Muscle layer of colon (tissue), 2 donors: ENCODE results near the gene DARS1.

Experiments used
- H3K27ac ChIP-seq: one replicate; pipeline ENCODE4 v1.7.0; 2013; ENCODE audit warnings: low read depth, mild to moderate bottlenecking, low read length, moderate library complexity
- H3K27me3 ChIP-seq, 2 donors: one replicate each; pipeline ENCODE4 v1.7.0; 2013; ENCODE audit warnings: low read length in 2 of 2, mild to moderate bottlenecking in 2 of 2; ENCODE audit not compliant: insufficient read depth in 2 of 2, control insufficient read depth in 1 of 2
- H3K36me3 ChIP-seq: one replicate; pipeline ENCODE4 v1.7.0; 2013; ENCODE audit warnings: mild to moderate bottlenecking, low read length; ENCODE audit not compliant: insufficient read depth
- H3K4me1 ChIP-seq: one replicate; pipeline ENCODE4 v1.7.0; 2013; ENCODE audit warnings: mild to moderate bottlenecking, low read length; ENCODE audit not compliant: insufficient read depth
- H3K4me3 ChIP-seq, 2 donors: one replicate each; pipeline ENCODE4 v1.7.0; 2013; ENCODE audit warnings: low read length in 2 of 2, low read depth in 1 of 2, mild to moderate bottlenecking in 1 of 2, moderate library complexity in 1 of 2
- H3K9ac ChIP-seq: one replicate; pipeline ENCODE4 v1.7.0; 2013; ENCODE audit warnings: low read length
- H3K9me3 ChIP-seq: one replicate; pipeline ENCODE4 v1.7.0; 2013; ENCODE audit warnings: mild to moderate bottlenecking, low read length
- donor health status: abdominal sarcoma.
- donor health status: Adenocarcinoma of cecum.

The DARS1 gene

GRCh38 chr2:135952891-135953290, 32.5 kb downstream of the DARS1 start:
- H3K9ac ChIP-seq = no peak overlapping the region
- no peak overlapping the region for H3K4me3 ChIP-seq
- no peaks in the 10 kb centered on the region for H3K9me3 ChIP-seq
- no peak overlapping the region for H3K27ac ChIP-seq
- H3K36me3 ChIP-seq = no peaks in the 10 kb centered on the region
- no peaks in the 10 kb centered on the region for H3K27me3 ChIP-seq
- H3K4me1 ChIP-seq = peaks cover 23% of the 10 kb centered on the region

DNA sequence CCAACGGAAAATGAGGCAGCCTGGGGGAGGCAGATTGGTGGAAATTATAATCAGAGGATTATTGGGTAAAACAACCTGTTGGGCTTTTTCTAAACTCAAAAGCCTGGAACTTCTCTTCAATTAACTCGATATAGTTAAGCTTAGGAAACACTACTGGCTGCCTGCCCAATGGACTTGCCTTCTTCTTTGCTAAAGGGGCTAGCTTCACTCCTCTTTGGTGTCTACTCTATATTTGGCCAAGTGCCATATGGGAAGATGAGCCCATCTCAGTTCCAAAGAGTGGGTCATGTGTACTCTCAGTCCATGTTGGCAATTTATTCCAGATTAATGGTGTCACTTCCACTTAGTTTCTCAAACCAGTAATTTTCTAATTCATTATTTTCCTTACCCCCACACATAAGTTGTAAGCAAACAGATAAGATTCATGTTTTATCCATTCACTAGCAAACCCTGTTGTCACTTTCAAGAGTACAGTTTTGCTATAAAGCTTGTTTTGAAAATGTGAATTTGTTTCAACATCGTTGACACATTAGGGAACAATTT, 34.3 kb downstream of the DARS1 start:
- no peaks in the 10 kb centered on the region for H3K9me3 ChIP-seq
- no peak overlapping the region for H3K27ac ChIP-seq
- peaks cover 23% of the 10 kb centered on the region for H3K4me1 ChIP-seq
- H3K36me3 ChIP-seq = no peaks in the 10 kb centered on the region
- H3K4me3 ChIP-seq = no peak overlapping the region
- H3K27me3 ChIP-seq = no peaks in the 10 kb centered on the region
- no peak overlapping the region for H3K9ac ChIP-seq

GRCh38 chr2:135949451-135950234, 35.8 kb downstream of the DARS1 start:
- Histone ChIP-seq H3K9ac (no peak overlapping the region), H3K36me3 (no peaks in the 10 kb centered on the region), H3K9me3 (no peaks in the 10 kb centered on the region), H3K4me3 (no peak overlapping the region), H3K27me3 (no peaks in the 10 kb centered on the region), H3K27ac (no peak overlapping the region), H3K4me1 (peaks cover 23% of the 10 kb centered on the region)

DNA sequence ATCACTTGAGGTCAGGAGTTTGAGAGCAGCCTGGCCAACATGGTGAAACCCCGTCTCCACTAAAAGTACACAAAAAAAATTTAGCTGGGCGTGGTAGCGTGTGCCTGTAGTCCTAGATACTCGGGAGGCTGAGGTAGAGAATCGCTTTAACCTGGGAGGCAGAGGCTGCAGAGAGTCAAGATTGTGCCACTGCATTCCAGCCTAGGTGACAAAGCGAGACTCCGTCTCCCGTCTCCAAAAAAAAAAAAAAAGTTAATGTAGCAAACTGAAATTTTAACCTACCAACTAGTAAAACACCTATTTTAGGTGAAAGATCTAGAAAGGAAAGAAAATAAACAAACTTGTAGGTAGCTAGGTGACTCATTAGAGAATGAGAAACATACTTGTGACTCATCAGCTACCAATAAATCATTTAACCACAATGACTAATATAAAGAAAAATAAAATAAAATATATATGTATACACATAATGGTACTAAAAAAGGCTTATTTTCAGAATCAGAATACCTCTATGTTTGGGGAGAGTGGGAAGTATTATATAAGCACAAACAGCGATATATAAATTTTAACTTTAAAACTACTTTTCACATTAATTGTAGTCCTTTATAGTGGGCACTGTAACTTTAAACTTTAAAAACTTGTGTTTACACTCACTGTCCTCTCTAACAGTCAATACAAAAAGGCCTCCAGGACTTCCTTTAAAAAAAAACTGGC, 36.6 kb downstream of the DARS1 start:
- H3K9me3 ChIP-seq = no peaks in the 10 kb centered on the region
- H3K27me3 ChIP-seq = no peaks in the 10 kb centered on the region
- H3K4me1 ChIP-seq = peaks cover 23% of the 10 kb centered on the region
- no peak overlapping the region for H3K9ac ChIP-seq
- H3K4me3 ChIP-seq = no peak overlapping the region
- no peaks in the 10 kb centered on the region for H3K36me3 ChIP-seq
- no peak overlapping the region for H3K27ac ChIP-seq

DNA sequence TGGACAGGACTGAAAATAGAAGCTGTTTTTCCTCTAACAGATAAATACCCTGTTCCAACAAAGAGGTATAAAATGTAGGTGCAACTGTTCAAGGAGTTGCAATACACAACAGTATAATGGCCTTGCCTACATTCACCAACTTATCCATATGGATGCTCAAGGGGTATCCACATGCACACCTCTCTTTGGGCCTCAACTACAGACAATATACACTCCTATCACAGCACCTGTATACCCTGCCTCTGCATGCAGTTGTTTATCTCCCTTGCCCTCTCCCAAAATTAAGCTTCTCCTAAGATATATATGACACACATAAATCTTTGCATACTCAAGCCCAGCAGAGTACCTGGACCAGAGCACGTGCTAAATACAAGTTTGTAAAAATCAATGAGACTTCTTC, 37.3 kb downstream of the DARS1 start:
- no peak overlapping the region for H3K27ac ChIP-seq
- no peak overlapping the region for H3K4me3 ChIP-seq
- peaks cover 23% of the 10 kb centered on the region for H3K4me1 ChIP-seq
- H3K27me3 ChIP-seq = no peaks in the 10 kb centered on the region
- no peaks in the 10 kb centered on the region for H3K36me3 ChIP-seq
- H3K9ac ChIP-seq = no peak overlapping the region
- no peaks in the 10 kb centered on the region for H3K9me3 ChIP-seq

DNA sequence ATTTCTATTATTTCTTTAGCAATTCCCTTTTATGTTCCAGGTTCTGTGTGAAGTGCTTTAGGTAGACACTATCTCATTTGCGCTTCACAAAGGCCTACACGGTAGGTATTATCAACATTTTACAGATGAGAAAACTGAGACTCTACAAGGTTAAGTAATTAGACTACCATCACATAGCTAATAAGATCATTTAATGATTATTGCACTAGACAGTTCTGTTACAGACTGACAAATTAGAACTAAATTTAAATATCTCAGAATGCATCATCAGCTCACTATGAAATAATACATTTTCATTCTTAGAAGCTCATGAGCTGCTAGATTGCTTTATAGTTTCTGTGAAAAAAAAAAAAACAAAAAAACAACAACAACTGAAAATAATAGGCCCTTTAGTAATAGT, 37.9 kb downstream of the DARS1 start:
- Histone ChIP-seq H3K9ac (no peak overlapping the region), H3K36me3 (peaks cover 4% of the 10 kb centered on the region), H3K9me3 (no peaks in the 10 kb centered on the region), H3K27ac (no peak overlapping the region), H3K4me3 (no peak overlapping the region), H3K27me3 (no peaks in the 10 kb centered on the region), H3K4me1 (peaks cover 23% of the 10 kb centered on the region)

DNA sequence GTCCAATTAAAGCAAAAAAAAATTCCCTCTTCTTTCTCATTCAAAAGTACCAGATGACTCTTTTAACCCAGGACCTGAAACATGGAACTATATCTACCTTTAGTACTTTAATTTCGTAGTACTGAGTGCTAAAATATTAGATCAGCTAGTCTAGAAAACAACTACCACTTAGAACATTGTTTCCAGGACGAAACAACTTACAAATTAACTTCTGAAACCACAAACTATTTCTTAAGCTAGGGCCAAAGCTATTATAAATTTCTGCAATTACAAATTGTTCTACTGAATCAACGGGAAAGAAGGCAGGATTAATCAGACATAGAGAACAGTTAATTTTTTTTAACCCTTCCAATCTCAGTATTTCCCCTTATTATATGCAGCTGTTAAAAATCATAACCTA, 39.9 kb downstream of the DARS1 start:
- no peak overlapping the region for H3K27ac ChIP-seq
- no peaks in the 10 kb centered on the region for H3K27me3 ChIP-seq
- no peak overlapping the region for H3K4me3 ChIP-seq
- H3K9ac ChIP-seq = no peak overlapping the region
- peaks cover 21% of the 10 kb centered on the region for H3K4me1 ChIP-seq
- H3K36me3 ChIP-seq = peaks cover 4% of the 10 kb centered on the region
- H3K9me3 ChIP-seq = no peaks in the 10 kb centered on the region

DNA sequence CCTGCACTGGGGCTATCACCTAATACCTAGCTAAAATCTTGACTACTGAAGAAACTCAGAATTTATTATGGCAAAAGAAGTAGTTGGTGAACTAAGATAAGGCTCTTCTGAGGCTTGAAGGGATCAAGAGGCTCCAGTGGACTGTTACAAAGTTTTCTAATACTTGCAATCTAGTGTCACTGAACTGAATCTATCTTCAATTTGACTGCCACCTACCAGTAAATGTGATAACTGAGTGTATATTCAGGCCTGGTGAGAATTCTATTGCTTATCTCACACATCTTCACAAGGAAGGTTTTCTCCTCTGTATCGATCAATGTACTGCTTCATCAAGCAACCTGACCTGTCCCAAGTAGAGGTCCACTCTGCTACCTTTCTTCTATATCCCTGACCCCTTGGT, 40.8 kb downstream of the DARS1 start:
- Histone ChIP-seq H3K4me1 (peaks cover 12% of the 10 kb centered on the region), H3K36me3 (peaks cover 4% of the 10 kb centered on the region), H3K27me3 (no peaks in the 10 kb centered on the region), H3K9me3 (no peaks in the 10 kb centered on the region), H3K4me3 (no peak overlapping the region), H3K9ac (no peak overlapping the region), H3K27ac (no peak overlapping the region)

DNA sequence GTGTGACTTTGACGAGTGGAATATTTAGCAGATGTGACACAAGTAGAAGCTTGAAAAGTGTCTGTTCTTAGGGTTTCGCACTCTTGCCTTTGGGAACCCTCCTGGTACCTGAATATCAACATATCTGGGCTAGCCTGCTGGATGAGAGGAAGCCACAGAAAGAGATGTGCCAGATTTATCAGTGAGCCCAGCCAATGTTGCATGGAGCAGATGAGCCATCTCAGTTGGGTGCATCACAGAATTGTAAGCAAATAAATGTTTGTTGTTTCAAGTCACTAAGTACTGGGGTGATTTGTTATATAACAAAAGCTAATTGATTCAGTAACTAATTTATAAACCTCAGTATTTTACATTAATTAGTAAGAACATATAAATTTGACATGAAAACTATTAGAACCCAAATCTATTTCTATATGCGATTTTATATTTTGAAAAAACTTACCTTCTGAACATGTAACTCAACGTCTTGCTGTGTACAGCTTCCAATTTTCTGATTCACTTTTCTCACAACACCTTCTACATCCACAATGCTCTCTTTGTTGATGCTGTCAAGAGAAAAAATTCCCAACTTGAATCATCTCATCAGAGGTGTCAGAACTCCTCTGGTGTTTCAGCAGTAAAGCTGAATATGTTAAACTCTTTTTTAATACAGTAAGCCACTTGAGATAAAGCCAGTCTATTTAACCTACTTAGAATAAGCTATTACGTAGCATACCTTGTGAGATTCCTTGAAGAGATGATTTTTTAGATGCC, 42.3 kb downstream of the DARS1 start:
- Histone ChIP-seq H3K9me3 (no peaks in the 10 kb centered on the region), H3K4me3 (no peak overlapping the region), H3K9ac (no peak overlapping the region), H3K36me3 (peaks cover 4% of the 10 kb centered on the region), H3K27ac (no peak overlapping the region), H3K4me1 (peaks cover under 1% of the 10 kb centered on the region), H3K27me3 (no peaks in the 10 kb centered on the region)

DNA sequence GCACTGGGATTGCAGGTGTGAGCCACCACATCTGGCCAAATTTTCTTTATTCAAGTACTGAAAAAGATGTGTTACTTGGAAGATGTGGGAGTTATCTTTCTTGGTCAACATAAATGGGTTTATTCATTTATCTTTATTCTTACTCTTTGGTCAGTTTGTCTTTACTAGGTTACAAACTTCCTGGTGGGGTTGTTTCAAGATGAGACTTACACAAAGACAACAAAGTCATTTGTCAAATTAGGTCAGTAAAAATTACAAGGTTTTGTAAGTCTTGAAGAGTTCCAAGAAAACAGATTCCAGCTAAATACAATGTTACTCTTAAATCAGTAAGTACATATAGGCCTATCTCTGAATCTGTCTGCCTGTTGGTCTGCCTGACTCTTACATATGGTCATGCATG, 48.9 kb downstream of the DARS1 start:
- no peaks in the 10 kb centered on the region for H3K4me1 ChIP-seq
- no peak overlapping the region for H3K4me3 ChIP-seq
- no peaks in the 10 kb centered on the region for H3K36me3 ChIP-seq
- no peak overlapping the region for H3K9ac ChIP-seq
- H3K27me3 ChIP-seq = no peaks in the 10 kb centered on the region
- H3K27ac ChIP-seq = no peak overlapping the region
- no peaks in the 10 kb centered on the region for H3K9me3 ChIP-seq

DNA sequence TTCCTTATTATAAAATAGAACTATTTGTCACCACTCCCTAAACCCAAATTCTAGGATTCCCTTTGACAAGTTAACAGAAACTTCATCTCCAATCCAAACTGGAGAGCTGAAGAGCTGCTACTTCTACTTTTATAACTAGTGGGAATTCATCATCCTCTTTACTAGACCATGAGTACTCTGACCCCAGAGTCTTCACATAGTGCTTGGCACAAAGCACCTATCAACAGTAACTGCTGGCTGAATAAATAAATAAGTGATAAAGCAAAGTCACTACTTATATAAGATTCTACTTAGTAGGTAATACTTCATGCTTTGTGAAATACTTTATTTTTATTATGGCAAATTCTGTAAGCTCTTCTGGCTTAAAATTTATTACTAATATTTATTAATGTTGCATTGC, 49.5 kb downstream of the DARS1 start:
- Histone ChIP-seq H3K27ac (no peak overlapping the region), H3K9ac (no peak overlapping the region), H3K27me3 (no peaks in the 10 kb centered on the region), H3K4me1 (no peaks in the 10 kb centered on the region), H3K4me3 (no peak overlapping the region), H3K9me3 (no peaks in the 10 kb centered on the region), H3K36me3 (no peaks in the 10 kb centered on the region)
